Dedifferentiated amniotic fluid mesenchymal stem cell (primary cell): ENCODE measurements around the gene ZNF326.
"Not testable (repeated sequence)": the region's sequence is repeated elsewhere in the genome, so short reads cannot be mapped to it uniquely, and the experiment has no call there.

Source experiments
- DNase-seq: peaks from one replicate; pipeline ENCODE4 v3.0.0-alpha.2; 2016; ENCODE audit errors: extremely low spot score

ZNF326 gene

GRCh38 chr1:89966656-89967055 is 28.3 kb upstream of the ZNF326 start:
- DNase-seq, result no peak

- no peak for DNase-seq
Observed at GRCh38 chr1:89971600-89971999, 23.3 kb upstream of the ZNF326 start.

- DNase-seq, result no peak
Observed at GRCh38 chr1:89972024-89972423, 22.9 kb upstream of the ZNF326 start.

- no peak for DNase-seq
Observed at GRCh38 chr1:89973471-89974127, 21.3 kb upstream of the ZNF326 start.

GRCh38 chr1:89974256-89974655 is 20.7 kb upstream of the ZNF326 start:
- no peak for DNase-seq

- DNase-seq, result peak; percentile 73
Observed at GRCh38 chr1:89974696-89975470, 20.0 kb upstream of the ZNF326 start.

GRCh38 chr1:89975540-89976125 is 19.3 kb upstream of the ZNF326 start:
- DNase-seq, result no peak

- no peak for DNase-seq
Observed at GRCh38 chr1:89978755-89979154, 16.2 kb upstream of the ZNF326 start.

- peak; percentile 30 for DNase-seq
Observed at GRCh38 chr1:89980605-89981004, 14.3 kb upstream of the ZNF326 start.

GRCh38 chr1:89982846-89983245 is 12.1 kb upstream of the ZNF326 start:
- not testable (repeated sequence) for DNase-seq

GRCh38 chr1:89984564-89985116 is 10.3 kb upstream of the ZNF326 start:
- DNase-seq, result not testable (repeated sequence)

GRCh38 chr1:89986020-89986419 is 8.9 kb upstream of the ZNF326 start:
- no peak for DNase-seq

- peak; percentile 81 for DNase-seq
Observed at GRCh38 chr1:89987159-89987819, 7.6 kb upstream of the ZNF326 start.

- no peak for DNase-seq
Observed at GRCh38 chr1:89989099-89989498, 5.8 kb upstream of the ZNF326 start.

- DNase-seq, result no peak
Observed at GRCh38 chr1:89989799-89990198, 5.1 kb upstream of the ZNF326 start.

GRCh38 chr1:89990976-89991831 is 3.7 kb upstream of the ZNF326 start:
- DNase-seq, result no peak

- no peak for DNase-seq
Observed at GRCh38 chr1:89993541-89993940, 1.4 kb upstream of the ZNF326 start.

- no peak for DNase-seq
Observed at GRCh38 chr1:89994231-89994804, 592 bp upstream of the ZNF326 start.

GRCh38 chr1:89995598-89996449 is 914 bp downstream of the ZNF326 start:
- peak; percentile 44 for DNase-seq
